Panc1 (cell line): ENCODE data around the gene CPD. TPM values are rescaled to one million over a fixed set of nuclear protein-coding genes. Genes with fewer than 3 reads are reported as not detected.

Source experiments
- ATAC-seq: fragments of 200-7000 bp; cut with Tn5 transposase; 2 replicates; pipeline ENCODE4 v1.9.1; 2020; ENCODE audit warnings: mild to moderate bottlenecking, moderate library complexity
- BruUV-seq: library from RNA; stranded (reverse); fragments of 400-500 nt; replicated peaks from 2 replicates; lab custom pipeline; 2021; lab: Mats Ljungman, UMichigan
- CTCF ChIA-PET: fragments of 300-600 bp; sonication (Branson Sonifier 250); formaldehyde crosslinking; loops from one replicate; lab custom pipeline; 2022; ENCODE audit warnings: antibody characterized with exemption; lab: Charles Lee
- POLR2A ChIA-PET: fragments of 300-600 bp; sonication (Branson Sonifier 250); formaldehyde crosslinking; loops from one replicate; lab custom pipeline; 2022; ENCODE audit warnings: antibody characterized with exemption; lab: Charles Lee
- DNase-seq: peaks from one replicate; pipeline ENCODE4 v3.0.0-alpha.2; 2010; ENCODE audit warnings: low read depth, low spot score
- H3K27ac ChIP-seq: 2 replicates; pipeline ENCODE4 v1.5.1; 2011; ENCODE audit warnings: mild to moderate bottlenecking, low read length, inconsistent platforms
- H3K27me3 ChIP-seq: fragments of 200-500 bp; sonication (Bioruptor generic); 2 replicates; pipeline ENCODE4 v1.6.0; 2014; ENCODE audit warnings: low read length, inconsistent platforms; ENCODE audit not compliant: control insufficient read depth, insufficient read depth
- H3K36me3 ChIP-seq: fragments of 200-500 bp; sonication (Bioruptor generic); 2 replicates; pipeline ENCODE4 v1.5.1; 2014; ENCODE audit warnings: inconsistent platforms, mild to moderate bottlenecking, low read length, moderate library complexity; ENCODE audit not compliant: control insufficient read depth, insufficient read depth
- H3K4me1 ChIP-seq: 2 replicates; pipeline ENCODE4 v1.5.1; 2011; ENCODE audit warnings: inconsistent platforms, mild to moderate bottlenecking, low read length, moderate library complexity; ENCODE audit not compliant: control insufficient read depth, insufficient read depth
- H3K4me3 ChIP-seq, 2 experiments: 2 replicates each; pipeline ENCODE4 v1.5.1; 2011 to 2012; ENCODE audit warnings: low read depth in 2 of 2, low read length in 2 of 2, mild to moderate bottlenecking in 2 of 2, inconsistent platforms in 1 of 2, moderate library complexity in 1 of 2
- H3K9me3 ChIP-seq: fragments of 200-500 bp; sonication (Bioruptor generic); 2 replicates; pipeline ENCODE4 v1.5.1; 2014; ENCODE audit warnings: low read depth, mild to moderate bottlenecking, inconsistent platforms, low read length, moderate library complexity; ENCODE audit not compliant: control insufficient read depth, insufficient read depth
- POLR2AphosphoS5 ChIP-seq: IDR thresholded peaks from 2 replicates; pipeline ENCODE4 v1.6.1; 2012; ENCODE audit warnings: mild to moderate bottlenecking, low read depth, low read length, moderate library complexity
- SIN3A ChIP-seq: IDR thresholded peaks from 2 replicates; pipeline ENCODE4 v1.6.1; 2012; ENCODE audit warnings: low read depth, mild to moderate bottlenecking, low read length, moderate library complexity, borderline replicate concordance; ENCODE audit not compliant: insufficient read depth
- TCF7L2 ChIP-seq: IDR thresholded peaks from 2 replicates; pipeline ENCODE4 v1.6.1; 2011; ENCODE audit warnings: mild to moderate bottlenecking, low read depth, low read length, inconsistent platforms
- in situ Hi-C: cut with HindIII; loops from 2 replicates; pipeline ENCODE4 v1.10.0; 2016; ENCODE audit warnings: low sequenced_read_pairs, low pct_unique_long_range_greater_than_20kb
- intact Hi-C: fragments of 100-400 bp; cut with micrococcal nuclease; formaldehyde crosslinking; loops from one replicate; pipeline ENCODE4 v1.10.0; 2022; ENCODE audit not compliant: unreplicated experiment
- total RNA-seq: library from RNA; stranded (reverse); gene quantifications from one replicate; pipeline ENCODE4 v1.2.1, GENCODE V29; 2021; ENCODE audit not compliant: unreplicated experiment
- TF ChIP-seq, protein P1 (sequence below): fragments of 450-650 bp; IDR thresholded peaks from 2 replicates; pipeline ENCODE4 v1.5.1; 2017; ENCODE audit warnings: mild to moderate bottlenecking
- TF ChIP-seq, protein P2 (sequence below), 2 experiments: IDR thresholded peaks; 2 replicates each; pipeline ENCODE4 v1.6.1; 2011 to 2012; ENCODE audit warnings: low read depth in 2 of 2, control low read depth in 1 of 2, low read length in 1 of 2, mild to moderate bottlenecking in 1 of 2, moderate library complexity in 1 of 2; ENCODE audit not compliant: insufficient read depth in 1 of 2

CPD gene
- total RNA-seq, 1 experiment from 2014 or later: 93.0 TPM

DNA sequence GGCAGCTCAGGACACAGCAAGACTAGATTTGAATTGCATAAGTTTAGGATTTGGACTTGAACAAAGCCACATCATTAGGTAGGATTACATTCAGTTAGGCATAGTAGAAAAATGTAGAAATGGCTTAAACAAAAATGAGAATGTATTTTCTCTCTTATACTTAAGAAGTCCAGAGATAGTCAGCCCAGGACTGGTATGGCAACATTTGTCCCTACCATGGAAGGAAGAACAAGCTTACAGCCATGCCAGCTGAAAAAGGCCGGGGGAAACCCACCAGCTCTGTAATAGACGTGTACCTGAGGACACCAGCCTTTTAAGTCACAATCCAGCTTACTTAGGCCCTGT, 33.7 kb upstream of the CPD start:
- Histone ChIP-seq H3K4me3 (no peak overlapping the region), H3K9me3 (no peaks in the 10 kb centered on the region), H3K4me1 (peaks cover 20% of the 10 kb centered on the region), H3K36me3 (no peaks in the 10 kb centered on the region), H3K27ac (peak overlapping the region; percentile 67), H3K27me3 (no peaks in the 10 kb centered on the region)
- intact Hi-C loops: no loop called here
- no peak for TF ChIP-seq TCF7L2
- no peak for TF ChIP-seq POLR2AphosphoS5
- ChIA-PET CTCF (interaction anchor here (1.1 to 1.2 kb wide), 2 partner anchors 109 to 728 kb away, joined by 3 to 5 read pairs; no protein-coding TSS in a partner anchor), POLR2A (interaction anchor here (0.7 kb wide), 1 partner anchor 505 kb away, joined by 4 read pairs; no protein-coding TSS in a partner anchor)
- DNase-seq: no peak
- BruUV-seq: no TSS peak
- no peak for ATAC-seq
- in situ Hi-C loops: no loop called here

DNA sequence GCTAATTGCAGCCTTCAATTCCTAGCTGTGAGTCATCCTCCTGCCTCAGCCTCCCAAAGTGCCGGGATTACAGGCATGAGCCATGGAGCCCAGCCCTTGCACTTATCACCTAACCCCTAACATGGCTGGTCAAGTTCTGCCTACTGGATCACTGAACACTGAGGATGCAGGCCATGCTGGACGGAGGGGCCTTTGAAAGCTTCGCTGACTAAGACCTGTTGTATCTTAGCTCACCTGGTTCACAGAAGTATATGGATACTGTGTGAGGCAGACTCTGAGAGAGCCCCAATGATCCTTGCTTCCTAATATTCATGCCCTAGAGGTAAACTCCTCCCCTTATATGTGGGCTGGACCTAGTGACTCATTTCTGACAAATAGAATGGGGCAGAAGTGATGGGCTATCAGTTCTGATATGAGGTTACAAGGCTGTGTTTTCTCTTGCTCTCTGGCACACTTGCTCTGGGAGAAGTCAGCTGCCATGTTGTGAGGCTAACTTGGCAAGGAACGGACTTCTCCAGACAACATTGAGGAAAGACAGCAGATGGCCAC, 33.1 kb upstream of the CPD start:
- Histone ChIP-seq H3K4me1 (peaks cover 16% of the 10 kb centered on the region), H3K4me3 (no peak overlapping the region), H3K27me3 (no peaks in the 10 kb centered on the region), H3K36me3 (no peaks in the 10 kb centered on the region), H3K27ac (peak overlapping the region; percentile 67), H3K9me3 (no peaks in the 10 kb centered on the region)
- intact Hi-C loops (no loop called here), in situ Hi-C loops (no loop called here)
- TF ChIP-seq TCF7L2 (no peak), SIN3A (no peak), POLR2AphosphoS5 (no peak)
- TF ChIP-seq, protein P1, sequence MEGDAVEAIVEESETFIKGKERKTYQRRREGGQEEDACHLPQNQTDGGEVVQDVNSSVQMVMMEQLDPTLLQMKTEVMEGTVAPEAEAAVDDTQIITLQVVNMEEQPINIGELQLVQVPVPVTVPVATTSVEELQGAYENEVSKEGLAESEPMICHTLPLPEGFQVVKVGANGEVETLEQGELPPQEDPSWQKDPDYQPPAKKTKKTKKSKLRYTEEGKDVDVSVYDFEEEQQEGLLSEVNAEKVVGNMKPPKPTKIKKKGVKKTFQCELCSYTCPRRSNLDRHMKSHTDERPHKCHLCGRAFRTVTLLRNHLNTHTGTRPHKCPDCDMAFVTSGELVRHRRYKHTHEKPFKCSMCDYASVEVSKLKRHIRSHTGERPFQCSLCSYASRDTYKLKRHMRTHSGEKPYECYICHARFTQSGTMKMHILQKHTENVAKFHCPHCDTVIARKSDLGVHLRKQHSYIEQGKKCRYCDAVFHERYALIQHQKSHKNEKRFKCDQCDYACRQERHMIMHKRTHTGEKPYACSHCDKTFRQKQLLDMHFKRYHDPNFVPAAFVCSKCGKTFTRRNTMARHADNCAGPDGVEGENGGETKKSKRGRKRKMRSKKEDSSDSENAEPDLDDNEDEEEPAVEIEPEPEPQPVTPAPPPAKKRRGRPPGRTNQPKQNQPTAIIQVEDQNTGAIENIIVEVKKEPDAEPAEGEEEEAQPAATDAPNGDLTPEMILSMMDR: no peak
- TF ChIP-seq, protein P2, sequence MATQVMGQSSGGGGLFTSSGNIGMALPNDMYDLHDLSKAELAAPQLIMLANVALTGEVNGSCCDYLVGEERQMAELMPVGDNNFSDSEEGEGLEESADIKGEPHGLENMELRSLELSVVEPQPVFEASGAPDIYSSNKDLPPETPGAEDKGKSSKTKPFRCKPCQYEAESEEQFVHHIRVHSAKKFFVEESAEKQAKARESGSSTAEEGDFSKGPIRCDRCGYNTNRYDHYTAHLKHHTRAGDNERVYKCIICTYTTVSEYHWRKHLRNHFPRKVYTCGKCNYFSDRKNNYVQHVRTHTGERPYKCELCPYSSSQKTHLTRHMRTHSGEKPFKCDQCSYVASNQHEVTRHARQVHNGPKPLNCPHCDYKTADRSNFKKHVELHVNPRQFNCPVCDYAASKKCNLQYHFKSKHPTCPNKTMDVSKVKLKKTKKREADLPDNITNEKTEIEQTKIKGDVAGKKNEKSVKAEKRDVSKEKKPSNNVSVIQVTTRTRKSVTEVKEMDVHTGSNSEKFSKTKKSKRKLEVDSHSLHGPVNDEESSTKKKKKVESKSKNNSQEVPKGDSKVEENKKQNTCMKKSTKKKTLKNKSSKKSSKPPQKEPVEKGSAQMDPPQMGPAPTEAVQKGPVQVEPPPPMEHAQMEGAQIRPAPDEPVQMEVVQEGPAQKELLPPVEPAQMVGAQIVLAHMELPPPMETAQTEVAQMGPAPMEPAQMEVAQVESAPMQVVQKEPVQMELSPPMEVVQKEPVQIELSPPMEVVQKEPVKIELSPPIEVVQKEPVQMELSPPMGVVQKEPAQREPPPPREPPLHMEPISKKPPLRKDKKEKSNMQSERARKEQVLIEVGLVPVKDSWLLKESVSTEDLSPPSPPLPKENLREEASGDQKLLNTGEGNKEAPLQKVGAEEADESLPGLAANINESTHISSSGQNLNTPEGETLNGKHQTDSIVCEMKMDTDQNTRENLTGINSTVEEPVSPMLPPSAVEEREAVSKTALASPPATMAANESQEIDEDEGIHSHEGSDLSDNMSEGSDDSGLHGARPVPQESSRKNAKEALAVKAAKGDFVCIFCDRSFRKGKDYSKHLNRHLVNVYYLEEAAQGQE (IDR thresholded peaks at IDR 0.05; ENCODE audit: insufficient read depth in 1 of 2, low read depth in 2 of 2, low read length in 1 of 2): no peak
- DNase-seq (no peak), ATAC-seq (no peak)
- ChIA-PET POLR2A (no interaction called here), CTCF (interaction anchor here (1.1 to 1.2 kb wide), 2 partner anchors 110 to 729 kb away, joined by 3 to 5 read pairs; no protein-coding TSS in a partner anchor)
- BruUV-seq: no TSS peak

DNA sequence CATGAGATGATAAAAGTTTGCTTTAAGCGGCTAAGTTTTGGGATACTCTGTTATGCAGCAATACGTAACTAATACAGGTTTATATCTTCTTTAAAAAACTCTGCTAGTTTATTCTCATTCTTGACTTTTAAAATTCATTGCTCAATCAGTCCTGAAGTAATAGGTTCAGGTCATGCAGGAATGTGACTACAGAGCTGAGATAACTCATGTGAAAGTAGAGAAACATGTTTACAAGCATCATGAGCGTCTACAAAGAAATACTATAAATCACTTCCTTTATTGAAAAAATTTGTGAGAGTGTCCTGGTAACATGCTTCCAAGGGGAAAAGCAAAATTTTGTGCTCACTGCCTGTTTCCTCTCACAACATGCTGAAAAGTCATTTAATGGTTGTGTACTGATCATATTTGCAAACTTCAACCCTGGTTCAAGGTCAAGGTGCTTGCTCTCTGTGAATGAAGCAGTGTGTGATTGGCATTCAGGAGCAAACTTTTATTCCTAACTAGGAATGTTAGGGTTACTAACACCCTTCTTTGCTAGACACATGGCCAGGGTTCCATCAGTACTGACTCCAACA, 32.4 kb upstream of the CPD start:
- intact Hi-C loops: no loop called here

More for the DNA sequence above, 32.4 kb upstream of the CPD start:
- no peak overlapping the region for H3K27ac ChIP-seq
- peaks cover 16% of the 10 kb centered on the region for H3K4me1 ChIP-seq
- ChIA-PET CTCF (no interaction called here), POLR2A (no interaction called here)
- no peaks in the 10 kb centered on the region for H3K36me3 ChIP-seq
- ATAC-seq: no peak
- no peak overlapping the region for H3K4me3 ChIP-seq
- BruUV-seq: no TSS peak
- DNase-seq: no peak
- in situ Hi-C loops: no loop called here
- no peaks in the 10 kb centered on the region for H3K9me3 ChIP-seq
- H3K27me3 ChIP-seq: no peaks in the 10 kb centered on the region
- TF ChIP-seq, protein P2 (IDR thresholded peaks at IDR 0.05; ENCODE audit: insufficient read depth in 1 of 2, low read depth in 2 of 2, low read length in 1 of 2): no peak
- TF ChIP-seq TCF7L2 (no peak), POLR2AphosphoS5 (no peak), SIN3A (no peak)
- TF ChIP-seq, protein P1: no peak
